ENCODE results near the gene ANAPC10.
"Not testable (repeated sequence)": the region's sequence is repeated elsewhere in the genome, so short reads cannot be mapped to it uniquely, and the experiment has no call there.

ANAPC10 gene

GRCh38 chr4:145011636-145012035, 86.4 kb downstream of the ANAPC10 start:
- no peak for TF ChIP-seq CTCF (IDR thresholded peaks at IDR 0.05)
- Histone ChIP-seq H3K27ac (no peak overlapping the region), H3K4me1 (peaks cover 0 to 14% (median 3%) of the 10 kb centered on the region in 4 donors), H3K9me3 (peaks cover 0 to 4% (median 0%) of the 10 kb centered on the region in 3 donors), H3K36me3 (no peaks in the 10 kb centered on the region), H3K4me3 (no peak overlapping the region), H3K27me3 (no peaks in the 10 kb centered on the region)
- intact Hi-C loops (cut with DNase I; ENCODE audit: low total_unique reads) = no loop called here
- no peak for DNase-seq

- H3K27ac ChIP-seq; H3K27me3 ChIP-seq; H3K36me3 ChIP-seq; H3K4me3 ChIP-seq; intact Hi-C loops (cut with DNase I; ENCODE audit: low total_unique reads); H3K9me3 ChIP-seq; DNase-seq: not testable (repeated sequence)
- peaks cover 0 to 14% (median 3%) of the 10 kb centered on the region in 4 donors for H3K4me1 ChIP-seq
Measured at GRCh38 chr4:145010315-145010714, 87.7 kb downstream of the ANAPC10 start.

- Histone ChIP-seq H3K9me3 (peaks cover 0 to 4% (median 0%) of the 10 kb centered on the region in 3 donors), H3K36me3 (no peaks in the 10 kb centered on the region), H3K4me3 (no peak overlapping the region), H3K27me3 (no peaks in the 10 kb centered on the region), H3K4me1 (peaks cover 0 to 8% (median 4%) of the 10 kb centered on the region in 4 donors), H3K27ac (no peak overlapping the region)
- intact Hi-C loops (cut with DNase I; ENCODE audit: low total_unique reads) = no loop called here
- TF ChIP-seq CTCF (IDR thresholded peaks at IDR 0.05) = no peak
- DNase-seq = no peak
Measured at GRCh38 chr4:145003675-145004074, 94.3 kb downstream of the ANAPC10 start.

GRCh38 chr4:145001635-145002034, 96.4 kb downstream of the ANAPC10 start:
- no peaks in the 10 kb centered on the region for H3K27me3 ChIP-seq
- no peak for DNase-seq
- peaks cover 0 to 4% (median 0%) of the 10 kb centered on the region in 3 donors for H3K9me3 ChIP-seq
- H3K4me1 ChIP-seq = peaks cover 0 to 28% (median 11%) of the 10 kb centered on the region in 4 donors
- no peak for TF ChIP-seq CTCF (IDR thresholded peaks at IDR 0.05)
- no peak overlapping the region for H3K4me3 ChIP-seq
- intact Hi-C loops (cut with DNase I; ENCODE audit: low total_unique reads) = no loop called here
- H3K36me3 ChIP-seq = no peaks in the 10 kb centered on the region
- H3K27ac ChIP-seq = peak overlapping the region in 1 of 2 donors; percentile 29

GRCh38 chr4:145000656-145001055, 97.3 kb downstream of the ANAPC10 start:
- H3K27me3 ChIP-seq; H3K4me3 ChIP-seq; DNase-seq; H3K9me3 ChIP-seq; H3K27ac ChIP-seq; H3K36me3 ChIP-seq; intact Hi-C loops (cut with DNase I; ENCODE audit: low total_unique reads): not testable (repeated sequence)
- H3K4me1 ChIP-seq = peaks cover 0 to 37% (median 15%) of the 10 kb centered on the region in 4 donors

- no peaks in the 10 kb centered on the region for H3K27me3 ChIP-seq
- intact Hi-C loops (cut with DNase I; ENCODE audit: low total_unique reads) = no loop called here
- no peaks in the 10 kb centered on the region for H3K9me3 ChIP-seq
- no peak for TF ChIP-seq CTCF (IDR thresholded peaks at IDR 0.05)
- H3K27ac ChIP-seq = no peak overlapping the region
- DNase-seq = no peak
- peaks cover 0 to 3% (median 0%) of the 10 kb centered on the region in 4 donors for H3K4me1 ChIP-seq
- H3K4me3 ChIP-seq = no peak overlapping the region
- H3K36me3 ChIP-seq = peaks cover 0 to 13% (median 0%) of the 10 kb centered on the region in 3 donors
Measured at GRCh38 chr4:144989306-144989705, 108.7 kb downstream of the ANAPC10 start.

- TF ChIP-seq CTCF (IDR thresholded peaks at IDR 0.05) = no peak
- Histone ChIP-seq H3K9me3 (peaks cover 0 to 13% (median under 1%) of the 10 kb centered on the region in 3 donors), H3K4me1 (no peaks in the 10 kb centered on the region), H3K27ac (no peak overlapping the region), H3K36me3 (no peaks in the 10 kb centered on the region), H3K4me3 (no peak overlapping the region), H3K27me3 (no peaks in the 10 kb centered on the region)
- intact Hi-C loops (cut with DNase I; ENCODE audit: low total_unique reads) = no loop called here
- no peak for DNase-seq
Measured at GRCh38 chr4:144985531-144985930, 112.5 kb downstream of the ANAPC10 start.
